ENCODE results near the gene TNPO2.

DNA sequence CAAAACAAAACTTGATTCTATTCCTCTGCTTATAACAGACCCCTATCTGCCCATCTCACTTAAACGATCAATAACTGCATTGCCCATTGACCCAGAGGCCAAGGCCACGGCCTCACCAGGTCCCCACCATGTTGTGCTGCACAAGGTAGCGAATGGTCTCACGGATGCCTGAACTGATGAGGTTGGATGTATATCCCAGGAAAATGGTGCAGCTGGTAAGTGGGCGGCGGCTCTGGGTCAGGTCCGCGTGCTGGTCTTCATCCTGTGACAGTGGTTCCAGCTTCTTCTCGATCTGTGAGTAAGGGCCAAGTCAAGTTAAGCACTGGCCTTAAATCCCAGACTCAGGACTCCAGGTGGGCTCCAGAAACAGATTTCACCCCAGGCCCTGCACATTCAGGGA lies 43.7 kb downstream of the TNPO2 start:
- TF ChIP-seq, protein P1, sequence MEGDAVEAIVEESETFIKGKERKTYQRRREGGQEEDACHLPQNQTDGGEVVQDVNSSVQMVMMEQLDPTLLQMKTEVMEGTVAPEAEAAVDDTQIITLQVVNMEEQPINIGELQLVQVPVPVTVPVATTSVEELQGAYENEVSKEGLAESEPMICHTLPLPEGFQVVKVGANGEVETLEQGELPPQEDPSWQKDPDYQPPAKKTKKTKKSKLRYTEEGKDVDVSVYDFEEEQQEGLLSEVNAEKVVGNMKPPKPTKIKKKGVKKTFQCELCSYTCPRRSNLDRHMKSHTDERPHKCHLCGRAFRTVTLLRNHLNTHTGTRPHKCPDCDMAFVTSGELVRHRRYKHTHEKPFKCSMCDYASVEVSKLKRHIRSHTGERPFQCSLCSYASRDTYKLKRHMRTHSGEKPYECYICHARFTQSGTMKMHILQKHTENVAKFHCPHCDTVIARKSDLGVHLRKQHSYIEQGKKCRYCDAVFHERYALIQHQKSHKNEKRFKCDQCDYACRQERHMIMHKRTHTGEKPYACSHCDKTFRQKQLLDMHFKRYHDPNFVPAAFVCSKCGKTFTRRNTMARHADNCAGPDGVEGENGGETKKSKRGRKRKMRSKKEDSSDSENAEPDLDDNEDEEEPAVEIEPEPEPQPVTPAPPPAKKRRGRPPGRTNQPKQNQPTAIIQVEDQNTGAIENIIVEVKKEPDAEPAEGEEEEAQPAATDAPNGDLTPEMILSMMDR (IDR thresholded peaks at IDR 0.05), result no peak
- TF ChIP-seq POLR2A (IDR thresholded peaks at IDR 0.05) (no peak), EP300 (IDR thresholded peaks at IDR 0.05) (no peak)

Data from tibial nerve (tissue), 4 donors.